Endometrial microvascular endothelial cells (primary cell): ENCODE data around the gene MCM3AP. TPM values are rescaled to one million over a fixed set of nuclear protein-coding genes. Genes with fewer than 3 reads are reported as not detected.
"Not testable (repeated sequence)": the region's sequence is repeated elsewhere in the genome, so short reads cannot be mapped to it uniquely, and the experiment has no call there.

Experiments
- in situ Hi-C: cut with HindIII; loops from 2 replicates; pipeline ENCODE4 v1.10.0; 2017; ENCODE audit warnings: low sequenced_read_pairs, low pct_unique_long_range_greater_than_20kb; ENCODE audit errors: inconsistent ontology term
- total RNA-seq: library from RNA; depleted of rRNA; stranded (reverse); fragments of >200 nt; gene quantifications from one replicate; pipeline ENCODE4 v1.2.3, GENCODE V29; 2015; ENCODE audit errors: inconsistent ontology term

The MCM3AP gene
- total RNA-seq, 1 donor from 2014 or later = 57.1 TPM

GRCh38 chr21:46314441-46315020 is 29.1 kb upstream of the MCM3AP start:
- in situ Hi-C loops = no loop called here

DNA sequence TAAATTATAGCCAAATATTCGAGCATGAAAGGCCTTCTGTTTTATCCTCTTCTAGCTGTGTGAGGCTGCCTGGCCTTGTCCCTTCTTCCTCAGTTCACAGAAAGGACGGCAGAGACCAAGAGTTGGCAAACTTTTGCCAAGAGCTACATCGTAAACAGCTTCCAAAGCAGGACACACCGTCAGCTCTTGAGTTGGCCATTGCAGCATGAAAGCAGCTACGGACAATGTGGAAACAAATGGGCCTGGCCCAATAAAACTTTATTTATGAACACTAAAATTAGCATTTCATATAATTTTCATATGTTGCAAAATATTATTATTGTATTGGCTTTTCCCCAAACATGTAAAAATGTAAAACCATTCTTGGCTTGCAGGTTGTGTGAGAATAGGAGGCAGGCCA is 27.5 kb upstream of the MCM3AP start:
- in situ Hi-C loops = no loop called here

DNA sequence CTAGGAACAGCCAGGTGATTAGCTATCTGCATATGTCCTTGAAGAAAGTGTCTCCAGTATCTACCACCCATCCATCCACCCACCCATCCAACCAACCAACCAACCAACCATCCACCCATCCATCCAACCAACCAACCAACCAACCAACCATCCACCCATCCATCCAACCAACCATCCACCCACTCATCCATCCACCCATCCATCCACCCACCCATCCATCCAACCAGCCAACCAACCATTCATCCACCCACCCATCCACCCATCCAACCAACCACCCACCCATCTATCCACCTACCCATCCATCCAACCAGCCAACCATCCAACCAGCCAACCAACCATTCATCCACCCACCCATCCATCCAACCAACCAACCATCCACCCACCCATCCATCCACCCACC is 26.2 kb upstream of the MCM3AP start:
- in situ Hi-C loops = no loop called here

DNA sequence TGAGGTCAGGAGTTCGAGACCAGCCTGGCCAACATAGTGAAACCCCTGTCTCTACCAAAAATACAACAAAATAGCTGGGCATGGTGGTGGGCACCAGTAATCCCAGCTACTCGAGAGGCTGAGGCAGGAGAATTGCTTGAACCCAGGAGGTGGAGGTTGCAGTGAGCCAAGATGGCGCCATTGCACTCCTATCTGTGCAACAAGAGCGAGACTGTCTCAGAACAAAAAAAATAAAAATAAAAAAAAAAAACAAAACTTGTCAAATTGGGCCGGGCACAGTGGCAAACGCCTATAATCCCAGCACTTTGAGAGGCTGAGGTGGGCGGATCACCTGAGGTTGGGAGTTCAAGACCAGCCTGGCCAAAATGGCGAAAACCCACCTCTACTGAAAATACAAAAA is 24.8 kb upstream of the MCM3AP start:
- in situ Hi-C loops = not testable (repeated sequence)

- in situ Hi-C loops = no loop called here
These were observed 23.0 kb upstream of the MCM3AP start for GRCh38 chr21:46308431-46308830.

DNA sequence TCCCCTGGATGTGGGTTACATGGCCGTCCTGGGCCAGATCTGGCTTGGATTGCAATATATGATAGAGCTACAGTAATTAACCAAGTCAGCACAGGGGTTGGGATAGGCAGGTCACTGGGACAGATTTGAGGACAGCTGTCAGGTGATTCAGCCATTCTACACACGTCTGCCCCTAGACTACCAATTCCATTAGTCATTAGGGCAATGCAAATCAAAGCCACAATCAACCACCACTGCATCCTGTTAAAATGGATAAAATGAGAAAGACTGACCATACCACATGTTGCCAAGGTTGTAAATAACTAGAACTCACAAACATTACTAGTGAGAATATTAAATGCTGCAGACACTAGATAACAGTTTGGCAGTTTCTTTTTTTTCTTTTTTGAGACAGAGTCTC is 22.2 kb upstream of the MCM3AP start:
- in situ Hi-C loops = no loop called here

GRCh38 chr21:46304955-46305354 is 19.5 kb upstream of the MCM3AP start:
- in situ Hi-C loops = no loop called here

DNA sequence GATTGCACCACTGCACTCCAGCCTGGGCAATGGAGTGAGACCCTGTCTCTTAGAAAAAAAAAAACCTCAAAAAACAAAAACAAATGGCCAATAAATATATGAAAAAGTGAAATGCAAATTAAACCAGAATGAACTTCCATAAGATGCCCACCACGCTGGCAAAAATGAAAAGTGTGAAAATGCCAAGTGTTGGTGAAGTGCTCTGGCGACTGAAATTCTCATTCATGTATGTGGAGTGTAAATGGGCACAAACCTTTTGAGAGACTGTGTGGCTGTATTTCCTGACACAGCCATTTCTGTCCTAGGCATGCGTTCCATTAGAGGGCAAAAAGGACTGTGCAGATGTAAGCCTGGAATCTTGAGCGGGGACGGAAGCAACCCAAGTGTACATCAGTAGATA is 19.0 kb upstream of the MCM3AP start:
- in situ Hi-C loops = no loop called here

DNA sequence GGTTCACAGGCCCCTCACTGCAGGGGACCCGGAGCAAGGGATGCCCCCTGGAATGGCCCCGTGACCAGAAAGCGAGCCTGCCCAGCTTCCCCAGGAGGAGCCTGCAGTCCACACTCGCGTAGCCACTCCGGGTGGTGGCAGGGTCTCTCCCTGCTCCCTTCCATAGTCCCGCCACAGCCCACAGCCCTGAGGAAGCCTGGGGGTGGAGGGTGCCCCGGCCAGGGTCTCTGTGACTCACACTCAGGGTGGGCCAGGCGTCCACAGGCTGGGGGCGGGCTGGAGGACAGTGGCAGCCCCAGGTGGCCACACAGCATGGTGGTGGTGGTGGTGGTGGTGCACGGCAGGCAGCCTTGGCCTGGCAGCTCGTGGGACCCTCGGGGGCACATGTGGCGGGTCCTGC is 16.3 kb upstream of the MCM3AP start:
- in situ Hi-C loops = no loop called here

DNA sequence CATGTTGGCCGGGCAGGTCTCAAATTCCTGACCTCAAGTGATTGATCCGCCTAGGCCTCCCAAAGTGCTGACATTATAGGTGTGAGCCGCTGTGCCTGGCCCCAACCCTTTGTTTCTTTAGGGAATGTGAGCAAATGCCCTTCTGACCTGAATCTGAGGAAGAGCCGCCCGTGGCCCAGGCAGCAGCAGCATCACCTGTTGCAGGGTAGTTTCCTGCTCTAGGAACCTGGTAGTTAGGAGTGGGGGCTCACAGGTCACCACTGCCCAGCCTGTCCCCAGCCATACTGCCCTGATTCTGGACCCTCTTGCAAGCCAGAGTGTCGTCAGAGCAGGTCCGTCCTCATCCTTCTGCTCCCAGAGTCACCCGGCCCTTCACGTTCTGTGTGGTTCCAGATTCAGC is 13.8 kb upstream of the MCM3AP start:
- in situ Hi-C loops = no loop called here

- in situ Hi-C loops = no loop called here
These were observed 12.2 kb upstream of the MCM3AP start for GRCh38 chr21:46297338-46298271.

- in situ Hi-C loops = no loop called here
These were observed 10.8 kb upstream of the MCM3AP start for GRCh38 chr21:46295996-46296752.

GRCh38 chr21:46295177-46295770 is 9.9 kb upstream of the MCM3AP start:
- in situ Hi-C loops = no loop called here

- in situ Hi-C loops = no loop called here
These were observed 9.3 kb upstream of the MCM3AP start for GRCh38 chr21:46294647-46295176.

GRCh38 chr21:46291561-46291960 is 6.2 kb upstream of the MCM3AP start:
- in situ Hi-C loops = no loop called here

DNA sequence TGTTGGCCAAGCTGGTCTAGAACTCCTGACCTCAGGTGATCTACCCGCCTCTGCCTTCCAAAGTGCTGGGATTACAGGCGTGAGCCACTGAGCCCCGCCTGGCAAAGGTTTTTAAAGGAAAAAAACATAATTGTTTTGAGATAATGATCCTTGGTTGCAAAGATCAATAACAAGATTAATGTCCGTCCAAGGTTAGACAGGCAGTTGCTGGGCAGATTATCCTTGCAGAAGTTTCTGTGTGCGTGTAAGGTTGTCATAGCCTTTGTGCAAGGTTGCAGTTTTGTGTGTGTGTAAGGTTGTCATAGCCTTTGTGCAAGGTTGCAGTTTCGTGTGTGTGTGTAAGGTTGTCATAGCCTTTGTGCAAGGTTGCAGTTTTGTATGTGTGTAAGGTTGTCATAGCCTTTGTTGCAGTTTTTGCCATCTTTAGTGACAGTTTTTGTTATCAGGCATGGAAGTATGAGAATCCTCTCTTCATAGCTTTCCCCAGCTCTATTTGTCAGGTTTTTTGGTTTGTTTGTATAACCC is 4.3 kb upstream of the MCM3AP start:
- in situ Hi-C loops = no loop called here

- in situ Hi-C loops = no loop called here
These were observed 2.1 kb upstream of the MCM3AP start for GRCh38 chr21:46287541-46287940.

DNA sequence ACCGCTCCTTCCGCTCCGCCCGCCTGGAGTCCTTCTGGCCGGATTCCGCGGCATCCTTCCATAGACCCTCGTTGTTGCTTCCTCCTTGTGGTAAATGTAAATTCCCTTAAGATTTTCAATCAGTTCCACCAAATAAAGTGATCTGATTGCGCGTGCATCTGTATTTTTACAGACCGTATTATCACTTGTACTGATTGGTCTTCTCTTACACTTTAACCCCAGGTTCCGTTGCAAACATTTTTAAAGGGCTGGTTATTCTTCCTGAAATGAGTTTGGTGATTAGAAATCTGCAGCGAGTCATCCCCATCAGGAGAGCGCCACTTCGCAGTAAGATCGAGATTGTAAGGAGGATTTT is 1.2 kb upstream of the MCM3AP start:
- in situ Hi-C loops = no loop called here
